ENCODE results near the gene CA9.
"Not testable (repeated sequence)": the region's sequence is repeated elsewhere in the genome, so short reads cannot be mapped to it uniquely, and the experiment has no call there.

The CA9 gene

GRCh38 chr9:35673132-35674024 is at the start of gene CA9:
TSS of gene CA9 (plus strand) at chr9:35673928. CDS start at chr9:35673960, 32 bp downstream.
- CTCF ChIA-PET = interaction anchor here (0.9 kb wide), 1 partner anchor 23 kb away, joined by 3 read pairs; no protein-coding TSS in a partner anchor
- POLR2A ChIA-PET = no interaction called here
- TF ChIP-seq NFRKB (IDR thresholded peaks at IDR 0.05) (no peak), ARNT (IDR thresholded peaks at IDR 0.05) (no peak), PKNOX1 (IDR thresholded peaks at IDR 0.05) (no peak)
- DNase-seq (ENCODE audit: extremely low spot score) = no peak

- POLR2A ChIA-PET = no interaction called here
- CTCF ChIA-PET = no interaction called here
- DNase-seq (ENCODE audit: extremely low spot score) = no peak
- no peak for TF ChIP-seq TARDBP (IDR thresholded peaks at IDR 0.05)
- TF ChIP-seq ARNT (IDR thresholded peaks at IDR 0.05) = no peak
- no peak for TF ChIP-seq PKNOX1 (IDR thresholded peaks at IDR 0.05)
- TF ChIP-seq CTBP1 (IDR thresholded peaks at IDR 0.05; ENCODE audit: borderline replicate concordance) = no peak
- TF ChIP-seq BHLHE40 (IDR thresholded peaks at IDR 0.05; ENCODE audit: borderline replicate concordance) = no peak
These were observed 46.2 kb upstream of the CA9 start for GRCh38 chr9:35627575-35627974.

- ChIA-PET CTCF (interaction anchor here (1.0 kb wide), 1 partner anchor 17 kb away, joined by 4 read pairs; no protein-coding TSS in a partner anchor), POLR2A (interaction anchor here (1.2 kb wide), 1 partner anchor 18 kb away, joined by 3 read pairs; no protein-coding TSS in a partner anchor)
- no peak for TF ChIP-seq SP1 (IDR thresholded peaks at IDR 0.05)
- no peak for TF ChIP-seq L3MBTL2 (conservative IDR thresholded peaks at IDR 0.05)
- no peak for TF ChIP-seq HDGF (IDR thresholded peaks at IDR 0.05; ENCODE audit: borderline replicate concordance)
- TF ChIP-seq FOXK2 (IDR thresholded peaks at IDR 0.05) = no peak
- no peak for TF ChIP-seq TARDBP (IDR thresholded peaks at IDR 0.05)
- TF ChIP-seq NFRKB (IDR thresholded peaks at IDR 0.05) = no peak
- no peak for DNase-seq (ENCODE audit: extremely low spot score)
These were observed 45.2 kb upstream of the CA9 start for GRCh38 chr9:35628389-35628991.

GRCh38 chr9:35629597-35629996 is 44.1 kb upstream of the CA9 start:
- ChIA-PET CTCF (interaction anchor here (0.6 to 1.0 kb wide), 2 partner anchors 18 to 50 kb away, joined by 3 to 4 read pairs; no protein-coding TSS in a partner anchor), POLR2A (no interaction called here)
- no peak for DNase-seq (ENCODE audit: extremely low spot score)
- TF ChIP-seq PKNOX1 (IDR thresholded peaks at IDR 0.05) (no peak), ELF4 (IDR thresholded peaks at IDR 0.05) (no peak)

- no peak for TF ChIP-seq HDGF (IDR thresholded peaks at IDR 0.05; ENCODE audit: borderline replicate concordance)
- TF ChIP-seq ZNF384 (IDR thresholded peaks at IDR 0.05) = no peak
- no peak for TF ChIP-seq FOXA1 (IDR thresholded peaks at IDR 0.05)
- no peak for TF ChIP-seq FOXK2 (IDR thresholded peaks at IDR 0.05)
- no peak for TF ChIP-seq L3MBTL2 (conservative IDR thresholded peaks at IDR 0.05)
- TF ChIP-seq ELF4 (IDR thresholded peaks at IDR 0.05) = no peak
- TF ChIP-seq PKNOX1 (IDR thresholded peaks at IDR 0.05) = no peak
- no peak for TF ChIP-seq SP1 (IDR thresholded peaks at IDR 0.05)
- TF ChIP-seq FOXM1 (IDR thresholded peaks at IDR 0.05; ENCODE audit: borderline replicate concordance) = no peak
- TF ChIP-seq ARNT (IDR thresholded peaks at IDR 0.05) = no peak
- no peak for TF ChIP-seq LEF1 (IDR thresholded peaks at IDR 0.05; ENCODE audit: borderline replicate concordance)
- no peak for TF ChIP-seq SUZ12 (IDR thresholded peaks at IDR 0.05)
- no peak for TF ChIP-seq CTBP1 (IDR thresholded peaks at IDR 0.05; ENCODE audit: borderline replicate concordance)
- CTCF ChIA-PET = interaction anchor here (0.7 kb wide), 1 partner anchor 640 kb away, joined by 3 read pairs; no protein-coding TSS in a partner anchor
- no peak for DNase-seq (ENCODE audit: extremely low spot score)
- POLR2A ChIA-PET = no interaction called here
These were observed 38.0 kb upstream of the CA9 start for GRCh38 chr9:35635730-35636129.

- no peak for TF ChIP-seq CTBP1 (IDR thresholded peaks at IDR 0.05; ENCODE audit: borderline replicate concordance)
- TF ChIP-seq FOXK2 (IDR thresholded peaks at IDR 0.05) = no peak
- TF ChIP-seq FOXM1 (IDR thresholded peaks at IDR 0.05; ENCODE audit: borderline replicate concordance) = no peak
- TF ChIP-seq LEF1 (IDR thresholded peaks at IDR 0.05; ENCODE audit: borderline replicate concordance) = no peak
- TF ChIP-seq ARNT (IDR thresholded peaks at IDR 0.05) = no peak
- no peak for DNase-seq (ENCODE audit: extremely low spot score)
- ChIA-PET POLR2A (no interaction called here), CTCF (no interaction called here)
These were observed 37.4 kb upstream of the CA9 start for GRCh38 chr9:35636135-35636876.

GRCh38 chr9:35636877-35637246 is 36.9 kb upstream of the CA9 start:
- CTCF ChIA-PET; POLR2A ChIA-PET; DNase-seq (ENCODE audit: extremely low spot score): not testable (repeated sequence)

GRCh38 chr9:35637427-35637955 is 36.2 kb upstream of the CA9 start:
- POLR2A ChIA-PET; DNase-seq (ENCODE audit: extremely low spot score); CTCF ChIA-PET: not testable (repeated sequence)

GRCh38 chr9:35638751-35639150 is 35.0 kb upstream of the CA9 start:
- CTCF ChIA-PET; DNase-seq (ENCODE audit: extremely low spot score); POLR2A ChIA-PET: not testable (repeated sequence)

GRCh38 chr9:35639225-35639624 is 34.5 kb upstream of the CA9 start:
- POLR2A ChIA-PET; CTCF ChIA-PET; DNase-seq (ENCODE audit: extremely low spot score): not testable (repeated sequence)
